ENCODE data around the gene EGLN2.

Gene EGLN2

GRCh38 chr19:40798683-40799557 lies at the start of gene EGLN2:
Gene EGLN2, plus strand, starts transcription at chr19:40799191. Its CDS starts 1,382 bp downstream, at chr19:40800573.
- DNase-seq (ENCODE audit: low read depth): peak; percentile 100
- no peak for TF ChIP-seq CTCF (conservative IDR thresholded peaks at IDR 0.05; ENCODE audit: low read length)
- H3K4me3 ChIP-seq (ENCODE audit: low read length): peak within 1 kb of the TSS; percentile 87

GRCh38 chr19:40750058-40750873 lies 48.7 kb upstream of the EGLN2 start, which contains the start of gene ACTMAP:
Gene ACTMAP, minus strand, starts transcription at chr19:40750477. Its CDS starts 674 bp downstream, at chr19:40749803.
- no peak for TF ChIP-seq CTCF (conservative IDR thresholded peaks at IDR 0.05; ENCODE audit: low read length)
- peak; percentile 100 for DNase-seq (ENCODE audit: low read depth)
- H3K4me3 ChIP-seq (ENCODE audit: low read length): peak within 1 kb of the TSS; percentile 92

- peak within 1 kb of the TSS; percentile 92 for H3K4me3 ChIP-seq (ENCODE audit: low read length)
- DNase-seq (ENCODE audit: low read depth): peak; percentile 97
- TF ChIP-seq CTCF (conservative IDR thresholded peaks at IDR 0.05; ENCODE audit: low read length): no peak
These were observed 48.0 kb upstream of the EGLN2 start, which contains the start of gene SNRPA for GRCh38 chr19:40750874-40751537. Gene SNRPA, plus strand, starts transcription at chr19:40751203. Its CDS starts 206 bp downstream, at chr19:40751409.

GRCh38 chr19:40752257-40752781 lies 46.7 kb upstream of the EGLN2 start:
- TF ChIP-seq CTCF (conservative IDR thresholded peaks at IDR 0.05; ENCODE audit: low read length): no peak

GRCh38 chr19:40754611-40755247 lies 44.3 kb upstream of the EGLN2 start:
- TF ChIP-seq CTCF (conservative IDR thresholded peaks at IDR 0.05; ENCODE audit: low read length): no peak
- H3K4me3 ChIP-seq (ENCODE audit: low read length): no peak overlapping the region
- DNase-seq (ENCODE audit: low read depth): peak; percentile 29

More at GRCh38 chr19:40752257-40752781, 46.7 kb upstream of the EGLN2 start:
- DNase-seq (ENCODE audit: low read depth): no peak
- H3K4me3 ChIP-seq (ENCODE audit: low read length): peak overlapping the region; percentile 92

GRCh38 chr19:40755248-40755624 lies 43.8 kb upstream of the EGLN2 start:
- DNase-seq (ENCODE audit: low read depth): no peak
- no peak overlapping the region for H3K4me3 ChIP-seq (ENCODE audit: low read length)
- no peak for TF ChIP-seq CTCF (conservative IDR thresholded peaks at IDR 0.05; ENCODE audit: low read length)
